GM21367 (cell line): ENCODE results near the gene ZNF646.
A peak's percentile ranks its signal among the peaks of the same experiment; 100 is the strongest.

Experiments
- ATAC-seq: cut with Tn5 transposase; IDR thresholded peaks from one replicate; pipeline ENCODE4 v1.9.1; 2021; ENCODE audit not compliant: unreplicated experiment

Gene ZNF646, protein sequence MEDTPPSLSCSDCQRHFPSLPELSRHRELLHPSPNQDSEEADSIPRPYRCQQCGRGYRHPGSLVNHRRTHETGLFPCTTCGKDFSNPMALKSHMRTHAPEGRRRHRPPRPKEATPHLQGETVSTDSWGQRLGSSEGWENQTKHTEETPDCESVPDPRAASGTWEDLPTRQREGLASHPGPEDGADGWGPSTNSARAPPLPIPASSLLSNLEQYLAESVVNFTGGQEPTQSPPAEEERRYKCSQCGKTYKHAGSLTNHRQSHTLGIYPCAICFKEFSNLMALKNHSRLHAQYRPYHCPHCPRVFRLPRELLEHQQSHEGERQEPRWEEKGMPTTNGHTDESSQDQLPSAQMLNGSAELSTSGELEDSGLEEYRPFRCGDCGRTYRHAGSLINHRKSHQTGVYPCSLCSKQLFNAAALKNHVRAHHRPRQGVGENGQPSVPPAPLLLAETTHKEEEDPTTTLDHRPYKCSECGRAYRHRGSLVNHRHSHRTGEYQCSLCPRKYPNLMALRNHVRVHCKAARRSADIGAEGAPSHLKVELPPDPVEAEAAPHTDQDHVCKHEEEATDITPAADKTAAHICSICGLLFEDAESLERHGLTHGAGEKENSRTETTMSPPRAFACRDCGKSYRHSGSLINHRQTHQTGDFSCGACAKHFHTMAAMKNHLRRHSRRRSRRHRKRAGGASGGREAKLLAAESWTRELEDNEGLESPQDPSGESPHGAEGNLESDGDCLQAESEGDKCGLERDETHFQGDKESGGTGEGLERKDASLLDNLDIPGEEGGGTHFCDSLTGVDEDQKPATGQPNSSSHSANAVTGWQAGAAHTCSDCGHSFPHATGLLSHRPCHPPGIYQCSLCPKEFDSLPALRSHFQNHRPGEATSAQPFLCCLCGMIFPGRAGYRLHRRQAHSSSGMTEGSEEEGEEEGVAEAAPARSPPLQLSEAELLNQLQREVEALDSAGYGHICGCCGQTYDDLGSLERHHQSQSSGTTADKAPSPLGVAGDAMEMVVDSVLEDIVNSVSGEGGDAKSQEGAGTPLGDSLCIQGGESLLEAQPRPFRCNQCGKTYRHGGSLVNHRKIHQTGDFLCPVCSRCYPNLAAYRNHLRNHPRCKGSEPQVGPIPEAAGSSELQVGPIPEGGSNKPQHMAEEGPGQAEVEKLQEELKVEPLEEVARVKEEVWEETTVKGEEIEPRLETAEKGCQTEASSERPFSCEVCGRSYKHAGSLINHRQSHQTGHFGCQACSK (N-terminal part only)

DNA sequence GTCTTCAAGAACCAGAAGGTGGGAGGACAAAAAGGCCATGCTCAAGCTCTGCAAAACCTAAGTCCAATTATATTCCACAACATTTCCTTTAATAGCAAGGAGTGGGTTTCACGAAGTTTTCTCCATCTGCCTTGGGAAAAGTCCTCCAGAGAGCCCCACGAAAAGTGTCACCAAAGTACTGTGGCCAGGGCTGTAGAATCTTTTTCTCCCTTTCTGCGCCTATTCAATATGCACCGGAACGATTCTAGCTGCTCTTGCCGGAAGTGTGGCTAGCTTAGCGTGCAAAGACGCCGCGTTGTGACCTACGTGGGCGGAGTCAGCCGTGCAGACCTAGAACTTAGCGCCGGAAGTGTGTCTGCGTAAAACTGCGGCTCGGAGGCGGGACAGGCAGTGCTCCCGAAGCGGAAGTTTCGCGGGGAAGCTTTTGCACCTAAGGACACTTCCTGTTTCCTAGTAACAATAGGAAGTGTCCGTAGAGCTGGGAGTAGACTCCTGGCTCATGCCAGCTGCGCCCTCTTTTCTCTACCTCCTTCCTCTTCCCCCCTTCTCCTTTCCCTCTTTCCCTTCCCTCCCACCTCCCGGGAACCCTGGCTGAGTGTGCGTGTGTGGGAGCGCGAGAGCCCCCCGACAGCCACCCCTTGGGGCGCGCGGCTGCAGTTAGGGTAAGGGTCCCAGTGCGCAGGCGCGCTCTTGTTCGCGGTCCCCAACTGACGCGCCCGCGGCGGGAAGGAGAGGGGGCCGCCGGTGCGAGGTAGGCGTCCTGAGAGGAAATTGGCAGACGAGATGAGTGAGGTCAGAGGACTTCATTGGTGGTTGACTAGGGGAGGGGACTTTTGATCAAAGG is at the start of gene ZNF646, which contains the start of gene ZNF668:
Gene ZNF646 (plus strand): TSS at position 453 of the 844 bp plus-strand sequence. CDS start 1,903 bp downstream, outside the sequence.
Gene ZNF668 (minus strand): TSS at position 271 of the 844 bp plus-strand sequence. CDS start 9,781 bp downstream, outside the sequence.
- ATAC-seq = peak; percentile 60

DNA sequence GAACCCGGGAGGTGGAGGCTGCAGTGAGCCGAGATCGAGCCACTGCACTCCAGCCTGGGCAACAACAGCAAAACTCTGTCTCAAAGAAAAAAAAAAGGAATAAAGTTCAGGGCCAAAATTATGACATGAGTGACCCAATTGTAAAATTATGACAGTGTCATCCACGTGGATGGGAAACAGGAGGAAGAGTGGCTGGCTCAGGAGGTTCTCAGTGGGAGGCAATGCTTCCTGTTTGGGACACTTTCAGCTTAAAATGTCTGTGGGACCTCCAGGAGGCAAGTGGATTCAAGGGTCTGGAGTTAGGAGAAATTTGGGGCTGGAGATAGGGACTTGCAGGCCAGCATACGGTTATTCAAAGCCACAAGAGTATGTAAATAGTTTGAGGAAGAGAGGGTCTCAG is 48.9 kb upstream of the ZNF646 start:
- no peak for ATAC-seq

DNA sequence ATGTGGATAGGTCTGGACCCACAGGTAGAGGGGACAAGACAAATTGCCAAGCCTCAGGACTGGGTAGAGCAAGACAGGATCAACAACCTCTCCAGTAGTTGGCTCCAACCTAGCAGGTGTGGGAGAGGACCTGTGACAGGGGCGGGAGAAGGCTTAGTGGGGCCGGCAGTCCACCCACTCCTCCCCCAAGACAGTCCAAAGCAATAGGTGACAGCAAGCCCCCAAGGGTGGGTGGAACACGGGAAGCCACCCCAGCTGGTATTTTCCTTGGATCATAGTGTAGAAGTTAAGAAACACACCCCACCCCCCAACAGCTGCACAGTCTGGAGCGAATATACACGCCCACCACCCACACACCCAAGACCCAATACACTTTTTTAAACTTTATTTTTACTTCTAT is 45.0 kb upstream of the ZNF646 start:
- ATAC-seq = no peak

DNA sequence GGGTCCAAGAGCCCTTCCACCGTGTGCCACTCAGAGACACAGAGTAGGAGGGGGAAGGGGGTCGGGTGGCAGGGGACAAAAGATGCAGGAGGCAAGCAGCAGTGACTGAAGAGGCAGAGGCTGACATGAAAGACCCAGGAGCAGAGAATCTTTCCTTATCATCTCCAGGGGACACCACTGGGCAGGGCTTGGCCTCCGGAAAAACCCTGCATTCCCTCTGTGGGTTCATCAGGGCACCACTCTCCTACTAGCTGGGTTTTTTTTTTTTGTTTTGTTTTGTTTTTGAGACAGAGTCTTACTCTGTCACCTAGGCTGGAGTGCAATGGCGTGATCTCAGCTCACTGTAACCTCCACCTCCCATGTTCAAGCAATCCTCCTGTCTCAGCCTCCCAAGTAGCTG is 42.9 kb upstream of the ZNF646 start:
- ATAC-seq = no peak

DNA sequence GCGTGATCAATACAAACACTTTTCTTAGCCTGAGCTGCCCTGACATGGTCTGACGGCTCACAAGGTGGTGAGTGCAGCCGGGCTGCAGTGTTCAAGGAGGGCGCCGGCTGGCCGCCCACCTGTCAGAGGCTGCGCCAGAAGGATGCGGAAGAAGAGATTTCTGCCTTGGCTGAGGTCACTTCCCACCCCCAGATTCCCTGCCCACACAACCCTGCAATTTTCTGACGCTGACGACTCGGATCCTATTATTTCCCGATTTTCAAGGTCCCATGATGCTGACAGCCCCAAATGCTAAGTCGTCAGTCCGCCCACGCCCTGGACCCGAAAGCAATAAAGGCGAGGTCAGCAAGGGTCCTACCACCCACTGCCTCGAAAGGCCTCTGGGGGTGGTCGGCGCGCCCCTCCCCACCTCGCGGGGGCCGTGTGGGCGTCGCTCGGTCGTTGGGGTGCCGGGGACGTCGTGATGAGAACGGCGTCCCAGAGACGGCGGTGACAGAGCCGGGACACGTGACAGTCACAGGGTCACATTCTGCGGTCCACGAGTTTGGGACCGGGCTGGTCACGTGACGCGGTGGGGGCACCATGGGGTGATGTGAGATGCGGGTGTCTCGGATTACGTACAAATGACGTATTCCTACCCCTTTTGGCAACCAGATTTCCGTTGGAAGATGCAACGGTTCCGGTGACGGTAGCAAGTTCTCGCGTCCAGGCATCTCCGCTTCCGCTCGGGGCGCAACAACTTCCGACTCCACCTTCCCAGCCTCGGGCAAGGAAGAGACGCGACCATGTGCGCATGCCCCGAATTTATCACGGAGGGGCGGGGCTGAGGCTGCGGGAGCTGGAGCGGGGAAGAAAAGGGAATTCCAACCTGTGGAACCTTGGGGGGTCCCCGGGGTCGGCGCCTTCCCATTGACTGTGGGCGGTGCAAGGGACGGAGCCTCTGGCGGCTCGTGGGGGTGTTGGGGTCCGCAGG is 41.2 kb upstream of the ZNF646 start, which contains the start of gene STX4:
Gene STX4 (plus strand): TSS at position 823 of the 973 bp plus-strand sequence. CDS start 248 bp downstream, outside the sequence.
- peak; percentile 69 for ATAC-seq

DNA sequence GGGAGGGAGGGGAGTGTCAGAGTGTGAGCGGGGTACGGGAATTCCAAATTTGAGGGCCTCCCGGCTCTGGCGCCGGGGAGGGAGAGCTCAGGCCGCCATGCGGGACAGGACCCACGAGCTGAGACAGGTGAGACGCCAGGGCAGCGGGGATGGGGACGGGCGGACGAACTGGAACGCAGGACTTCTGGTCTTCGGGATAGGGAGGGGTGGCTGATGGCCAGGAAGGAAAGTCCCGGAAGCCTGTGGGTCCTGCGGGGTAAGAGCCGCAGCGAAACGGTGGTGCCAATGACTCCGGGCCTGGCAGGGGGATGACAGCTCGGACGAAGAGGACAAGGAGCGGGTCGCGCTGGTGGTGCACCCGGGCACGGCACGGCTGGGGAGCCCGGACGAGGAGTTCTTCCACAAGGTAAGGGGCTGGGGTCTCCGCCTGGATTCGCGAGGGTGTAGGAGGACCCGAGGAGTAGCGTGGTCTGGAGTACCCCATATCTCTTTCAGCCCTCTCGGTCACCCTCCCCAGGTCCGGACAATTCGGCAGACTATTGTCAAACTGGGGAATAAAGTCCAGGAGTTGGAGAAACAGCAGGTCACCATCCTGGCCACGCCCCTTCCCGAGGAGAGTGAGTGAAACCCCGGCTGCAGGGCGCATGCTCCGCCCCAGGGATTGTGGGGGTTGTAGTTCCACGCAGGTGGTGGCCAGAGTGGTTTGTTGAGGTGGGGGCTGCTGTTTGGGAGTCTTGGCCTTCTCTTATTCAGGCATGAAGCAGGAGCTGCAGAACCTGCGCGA is 40.3 kb upstream of the ZNF646 start:
- peak; percentile 29 for ATAC-seq

DNA sequence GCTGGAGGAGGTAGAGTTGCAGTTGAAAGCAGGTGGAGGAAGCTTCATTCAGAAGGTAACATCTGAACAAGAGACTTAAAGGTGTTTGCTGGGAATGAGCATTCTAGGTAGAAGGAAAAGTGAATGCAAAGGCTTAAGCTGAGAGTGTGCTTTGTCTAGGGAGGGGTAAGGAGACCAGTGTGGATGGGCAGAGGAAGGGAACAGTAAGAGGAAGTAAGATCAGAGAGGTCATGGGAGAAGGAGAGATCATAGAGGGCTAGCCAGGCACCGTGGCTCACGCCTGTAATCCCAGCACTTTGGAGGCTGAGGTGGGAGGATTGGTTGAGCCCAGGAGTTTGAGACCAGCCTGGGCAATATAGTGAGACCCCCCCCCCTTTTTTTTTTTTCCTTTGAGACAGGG is 37.5 kb upstream of the ZNF646 start:
- ATAC-seq = no peak

DNA sequence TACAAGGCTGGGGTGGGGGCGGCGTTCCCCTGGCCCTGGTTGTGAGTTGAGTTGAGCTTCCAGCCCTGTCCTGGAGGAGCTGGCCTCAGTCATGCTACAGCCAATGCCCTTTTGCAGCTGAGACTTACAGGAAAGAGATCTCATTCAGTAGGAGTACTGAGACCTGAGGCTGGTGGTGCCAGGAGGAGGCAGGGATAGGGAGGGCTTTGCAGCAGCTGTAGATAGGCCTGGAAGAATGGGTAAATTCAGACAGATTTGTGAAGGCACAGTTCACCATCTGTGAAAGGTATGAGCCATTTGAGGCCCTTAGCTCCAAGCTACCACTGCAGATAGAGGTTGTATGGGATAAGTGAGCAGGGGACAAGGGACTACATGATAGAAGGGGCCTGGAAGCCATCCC is 35.2 kb upstream of the ZNF646 start:
- no peak for ATAC-seq

DNA sequence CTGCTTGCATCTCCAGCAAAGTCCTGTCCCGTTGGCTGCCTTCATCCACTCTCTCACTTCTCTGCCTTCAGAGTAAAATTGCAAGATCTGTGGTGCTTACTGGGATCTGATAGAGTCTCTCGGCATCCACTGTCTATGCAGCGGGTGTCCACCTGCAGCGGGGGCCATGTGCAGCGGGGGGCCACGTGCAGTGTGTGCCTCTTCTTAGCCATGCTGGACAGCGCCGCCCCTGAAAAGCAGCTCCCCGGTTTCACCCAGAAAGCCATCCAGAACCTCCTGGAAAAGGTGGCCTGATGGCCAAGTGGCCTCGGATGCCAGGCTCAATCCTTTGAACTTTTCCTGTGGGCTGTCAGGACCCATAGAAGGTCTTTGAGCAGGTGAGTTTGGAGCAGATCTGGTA is 31.4 kb upstream of the ZNF646 start:
- no peak for ATAC-seq

DNA sequence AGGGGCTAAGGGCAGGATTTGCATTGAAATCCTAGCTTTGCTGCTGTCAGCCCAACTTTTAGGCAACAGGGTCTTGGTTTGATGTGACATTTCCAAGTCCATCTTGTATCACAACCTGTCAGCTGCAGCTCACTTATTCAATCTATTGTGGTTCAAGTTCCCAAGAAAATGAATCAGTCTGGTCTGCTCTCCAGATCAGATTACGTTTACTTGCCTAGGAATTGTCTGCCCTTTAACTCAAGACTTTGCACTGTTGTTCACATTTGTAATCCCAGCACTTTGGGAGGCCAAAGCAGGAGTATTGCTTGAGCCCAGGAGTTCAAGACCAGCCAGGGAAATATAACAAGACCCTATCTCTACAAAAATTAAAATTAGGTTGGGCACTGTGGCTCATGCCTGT is 30.9 kb upstream of the ZNF646 start:
- ATAC-seq = no peak

DNA sequence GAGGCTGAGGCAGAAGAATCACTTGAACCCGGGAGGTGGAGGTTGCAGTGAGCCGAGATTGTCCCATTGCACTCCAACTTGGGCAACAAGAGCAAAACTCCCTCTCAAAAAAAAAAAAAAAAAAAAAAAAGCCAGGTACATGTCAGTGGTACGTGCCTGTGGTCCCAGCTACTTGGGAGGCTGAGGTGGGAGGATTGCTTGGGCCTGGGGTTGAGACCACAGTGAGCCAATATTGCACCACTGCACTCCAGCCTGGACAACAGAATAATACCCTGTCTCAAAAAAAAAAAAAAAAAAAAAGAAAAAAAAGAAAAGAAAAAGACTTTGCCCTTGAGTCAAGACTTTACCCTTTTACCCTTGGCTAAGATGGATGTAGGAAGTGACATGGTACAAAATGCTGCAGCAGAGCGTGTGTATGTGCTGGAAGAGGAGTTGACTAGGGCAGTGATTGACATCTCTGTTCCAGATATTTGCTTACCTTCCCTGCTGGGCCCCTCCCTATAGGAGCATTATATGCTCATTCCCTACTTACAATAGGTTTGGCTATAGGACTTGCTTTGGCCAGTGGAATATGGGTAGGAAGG is 30.2 kb upstream of the ZNF646 start:
- ATAC-seq = no peak

DNA sequence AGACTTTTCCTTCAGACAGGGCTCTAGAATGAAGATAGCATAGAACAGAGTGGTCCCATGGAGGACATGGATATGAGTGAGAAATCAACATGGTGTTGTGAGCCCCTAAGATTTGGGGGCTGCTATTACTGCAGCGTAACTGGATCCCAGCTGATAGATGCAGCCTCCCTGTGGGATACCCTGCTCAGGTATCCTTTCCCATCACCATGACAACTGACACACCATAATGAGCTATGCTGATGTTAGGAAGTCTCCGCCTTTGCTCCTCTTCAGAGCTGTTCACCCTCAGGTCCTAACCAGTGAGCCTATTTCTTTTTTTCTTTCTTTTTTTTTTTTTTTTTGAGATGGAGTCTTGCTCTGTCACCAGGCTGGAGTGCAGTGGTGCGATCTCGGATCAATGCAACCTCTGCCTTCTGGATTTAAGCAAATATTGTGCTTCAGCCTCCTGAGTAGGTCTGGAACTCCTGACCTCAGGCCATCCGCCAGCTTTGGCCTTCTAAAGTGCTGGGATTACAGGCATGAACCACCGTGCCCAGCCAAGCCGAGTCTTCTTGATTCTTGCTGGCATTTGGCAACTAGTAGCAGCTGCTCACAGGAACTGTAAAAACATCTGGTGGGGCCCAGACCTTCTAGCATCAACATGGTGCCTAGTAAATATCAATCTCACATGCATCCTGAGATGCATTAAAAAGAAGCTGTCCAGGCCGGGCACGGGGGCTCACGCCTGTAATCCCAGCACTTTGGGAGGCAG is 23.8 kb upstream of the ZNF646 start:
- ATAC-seq = no peak

DNA sequence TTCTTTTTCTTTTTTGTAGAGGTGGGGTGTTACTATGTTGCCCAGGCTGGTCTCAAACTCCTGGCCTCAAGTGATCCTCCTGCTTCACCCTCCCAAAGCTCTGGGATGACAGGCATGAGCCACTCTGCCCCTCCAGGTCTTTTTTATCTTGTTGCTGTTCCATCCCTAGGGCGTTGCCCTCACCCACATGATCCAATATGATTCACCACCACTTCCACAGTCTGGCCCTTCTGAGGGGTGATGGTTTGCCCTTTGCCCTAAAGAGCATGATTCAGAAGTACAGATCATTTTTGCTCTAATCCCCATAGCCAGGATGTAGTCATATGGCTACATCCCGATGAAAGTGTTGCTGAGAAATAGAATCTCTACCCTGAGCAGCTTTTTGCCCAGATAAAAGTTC is 22.1 kb upstream of the ZNF646 start:
- no peak for ATAC-seq

DNA sequence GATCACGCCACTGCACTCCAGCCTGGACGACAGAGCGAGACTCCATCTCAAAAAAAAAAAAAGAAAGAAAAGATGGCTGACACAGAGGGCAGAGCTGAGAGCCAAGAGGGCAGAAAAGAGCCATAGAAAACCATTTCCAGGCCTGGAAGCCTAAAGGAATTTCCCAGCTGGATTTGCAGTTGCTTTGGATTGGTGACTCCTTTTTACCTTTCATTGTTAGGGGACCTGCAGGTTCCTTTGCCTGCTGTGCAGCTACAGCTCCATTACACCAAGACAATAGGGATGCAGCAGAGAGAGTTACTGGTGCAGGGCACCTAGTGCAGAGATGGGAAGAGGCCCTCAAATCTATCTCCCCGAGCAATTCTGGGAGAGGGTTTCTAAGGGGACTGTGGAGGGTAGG is 18.6 kb upstream of the ZNF646 start:
- ATAC-seq = no peak

DNA sequence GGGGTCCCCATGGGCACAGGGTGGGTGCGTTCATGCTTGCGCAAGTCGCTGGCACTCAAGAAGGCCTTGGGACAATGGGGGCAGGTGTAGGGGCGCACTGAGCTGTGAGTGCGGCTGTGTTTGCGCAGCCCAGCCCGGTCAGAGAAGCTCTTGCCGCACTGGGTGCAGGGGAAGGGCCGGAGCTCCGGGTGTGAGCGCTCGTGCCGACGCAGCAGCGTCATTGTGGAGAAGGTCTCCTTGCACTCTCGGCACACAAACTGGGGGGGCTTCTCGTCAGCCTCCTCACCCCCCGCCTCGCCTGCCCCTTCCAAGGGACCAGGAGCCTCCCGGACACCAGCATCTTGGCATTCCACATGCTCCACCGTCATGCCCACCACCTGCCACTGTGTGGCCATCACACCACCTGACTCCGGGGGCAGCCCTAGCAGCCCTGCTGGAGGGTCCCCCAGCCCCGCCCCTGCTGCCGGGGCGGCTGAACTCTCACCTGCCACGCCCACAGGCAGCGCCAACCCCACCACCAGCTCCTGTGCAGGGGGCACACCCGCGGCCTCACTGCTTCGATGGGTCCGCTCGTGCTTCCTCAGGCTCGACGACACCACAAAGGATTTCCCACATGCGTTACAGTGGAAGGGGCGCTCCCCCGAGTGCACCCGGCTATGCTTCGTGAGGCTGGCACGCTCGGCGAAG is 13.0 kb upstream of the ZNF646 start:
- ATAC-seq = no peak

DNA sequence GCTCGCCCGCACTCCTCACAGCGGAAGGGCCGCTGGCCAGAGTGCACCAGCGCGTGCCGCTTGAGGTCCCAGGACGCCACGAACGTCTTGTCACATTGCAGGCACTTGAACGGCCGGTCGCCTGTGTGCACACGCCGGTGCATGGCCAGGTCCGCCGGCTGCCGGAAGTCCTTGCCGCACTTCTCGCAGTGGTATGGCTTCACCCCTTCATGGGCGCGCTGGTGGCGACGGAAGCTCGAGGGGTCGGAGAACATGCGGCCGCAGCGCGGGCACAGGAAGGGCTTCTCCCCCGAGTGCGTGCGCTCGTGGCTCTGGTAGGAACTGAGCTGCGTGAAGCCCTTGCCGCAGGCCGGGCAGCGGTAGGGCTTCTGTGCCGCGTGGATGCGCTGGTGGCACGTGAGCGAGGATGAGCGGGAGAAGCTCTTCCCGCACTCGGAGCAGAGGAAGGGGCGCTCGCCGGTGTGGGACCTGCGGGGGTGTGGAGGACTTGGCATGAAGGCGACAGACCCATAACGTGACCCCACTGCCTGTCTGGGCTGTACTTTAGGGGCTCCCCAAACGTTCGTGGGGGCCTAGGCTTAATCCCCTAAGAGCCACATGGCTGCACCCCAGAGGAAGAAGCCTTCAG is 12.3 kb upstream of the ZNF646 start:
- no peak for ATAC-seq
